Vagina (tissue), 2 donors: Measurements from ENCODE around the gene DNM3. TPM values are rescaled to one million over a fixed set of nuclear protein-coding genes. Genes with fewer than 3 reads are reported as not detected.

Source experiments
- DNase-seq, 2 donors: peaks; one replicate each; pipeline ENCODE4 v3.0.0-alpha.2; 2017; ENCODE audit errors: extremely low spot score in 2 of 2
- H3K27ac ChIP-seq: fragments of 200-600 bp; sonication (generic); one replicate; pipeline ENCODE4 v1.5.1; 2019
- H3K27me3 ChIP-seq: fragments of 200-600 bp; sonication (generic); one replicate; pipeline ENCODE4 v1.5.1; 2019
- H3K36me3 ChIP-seq, 2 donors: fragments of 200-600 bp; sonication (generic); one replicate each; pipeline ENCODE4 v1.5.1; 2017 to 2019
- H3K4me1 ChIP-seq: fragments of 200-600 bp; sonication (generic); one replicate; pipeline ENCODE4 v1.5.1; 2019
- H3K4me3 ChIP-seq, 2 donors: fragments of 200-600 bp; sonication (generic); 1 replicate in 1 of 2; 2 replicates in 1 of 2; pipeline ENCODE4 v1.5.1; 2016 to 2019
- H3K9me3 ChIP-seq: fragments of 200-600 bp; sonication (generic); one replicate; pipeline ENCODE4 v1.5.1; 2019
- CTCF ChIP-seq, 3 experiments: fragments of 450-650 bp in 2 of 3; fragments of 200-600 bp in 1 of 3; sonication (generic) in 1 of 3; IDR thresholded peaks; one replicate each; pipeline ENCODE4 v1.5.1; 2017 to 2019; ENCODE audit warnings: antibody characterized with exemption in 3 of 3, mild to moderate bottlenecking in 2 of 3, moderate library complexity in 2 of 3
- POLR2A ChIP-seq, 2 donors: fragments of 450-650 bp; IDR thresholded peaks; one replicate each; pipeline ENCODE4 v1.6.1; 2017; ENCODE audit warnings: antibody characterized with exemption in 2 of 2, mild to moderate bottlenecking in 2 of 2, moderate library complexity in 2 of 2
- POLR2AphosphoS5 ChIP-seq, 2 donors: sonication (generic); formaldehyde crosslinking; IDR thresholded peaks; one replicate each; pipeline ENCODE4 v1.9.0; 2017; ENCODE audit warnings: antibody characterized with exemption in 2 of 2, mild to moderate bottlenecking in 2 of 2, low read depth in 1 of 2; ENCODE audit not compliant: insufficient read depth in 1 of 2
- intact Hi-C: fragments of 100-400 bp; cut with DNase I; formaldehyde crosslinking; loops from one replicate; pipeline ENCODE4 v1.15.1; 2023
- total RNA-seq: library from RNA; depleted of rRNA; stranded (reverse); fragments of >200 nt; gene quantifications from one replicate; pipeline ENCODE4 v1.2.3, GENCODE V29; 2016

The DNM3 gene
- total RNA-seq, 1 donor from 2014 or later, result 15.5 TPM

GRCh38 chr1:171805395-171806115, 35.7 kb upstream of the DNM3 start:
- Histone ChIP-seq H3K9me3 (no peaks in the 10 kb centered on the region), H3K4me3 (no peak overlapping the region), H3K27me3 (no peaks in the 10 kb centered on the region), H3K27ac (no peak overlapping the region), H3K36me3 (no peaks in the 10 kb centered on the region), H3K4me1 (peaks cover 10% of the 10 kb centered on the region)
- TF ChIP-seq CTCF (IDR thresholded peaks at IDR 0.05) (no peak), POLR2A (IDR thresholded peaks at IDR 0.05) (no peak), POLR2AphosphoS5 (IDR thresholded peaks at IDR 0.05; ENCODE audit: insufficient read depth in 1 of 2, low read depth in 1 of 2) (no peak)
- intact Hi-C loops, result no loop called here
- no peak for DNase-seq

- Histone ChIP-seq H3K27me3 (no peaks in the 10 kb centered on the region), H3K9me3 (no peaks in the 10 kb centered on the region), H3K4me1 (peaks cover 5% of the 10 kb centered on the region), H3K36me3 (no peaks in the 10 kb centered on the region), H3K27ac (no peak overlapping the region), H3K4me3 (no peak overlapping the region)
- intact Hi-C loops, result no loop called here
- TF ChIP-seq CTCF (IDR thresholded peaks at IDR 0.05) (no peak), POLR2A (IDR thresholded peaks at IDR 0.05) (no peak), POLR2AphosphoS5 (IDR thresholded peaks at IDR 0.05; ENCODE audit: insufficient read depth in 1 of 2, low read depth in 1 of 2) (no peak)
- no peak for DNase-seq
Observed at GRCh38 chr1:171807556-171807955, 33.7 kb upstream of the DNM3 start.

GRCh38 chr1:171809834-171810233, 31.5 kb upstream of the DNM3 start:
- no peak overlapping the region for H3K4me3 ChIP-seq
- TF ChIP-seq POLR2AphosphoS5 (IDR thresholded peaks at IDR 0.05; ENCODE audit: insufficient read depth in 1 of 2, low read depth in 1 of 2) (no peak), POLR2A (IDR thresholded peaks at IDR 0.05) (no peak), CTCF (IDR thresholded peaks at IDR 0.05) (no peak)
- no peaks in the 10 kb centered on the region for H3K27me3 ChIP-seq
- intact Hi-C loops, result no loop called here
- no peaks in the 10 kb centered on the region for H3K9me3 ChIP-seq
- no peak overlapping the region for H3K27ac ChIP-seq
- H3K36me3 ChIP-seq, result no peaks in the 10 kb centered on the region
- peaks cover 5% of the 10 kb centered on the region for H3K4me1 ChIP-seq
- no peak for DNase-seq

- Histone ChIP-seq H3K27ac (no peak overlapping the region), H3K4me1 (no peaks in the 10 kb centered on the region), H3K9me3 (no peaks in the 10 kb centered on the region), H3K36me3 (no peaks in the 10 kb centered on the region), H3K27me3 (no peaks in the 10 kb centered on the region), H3K4me3 (no peak overlapping the region)
- DNase-seq, result no peak
- intact Hi-C loops, result no loop called here
- TF ChIP-seq POLR2A (IDR thresholded peaks at IDR 0.05), result no peak
Observed at GRCh38 chr1:171811672-171812071, 29.6 kb upstream of the DNM3 start.

GRCh38 chr1:171814692-171815091, 26.6 kb upstream of the DNM3 start:
- TF ChIP-seq CTCF (IDR thresholded peaks at IDR 0.05) (no peak), POLR2AphosphoS5 (IDR thresholded peaks at IDR 0.05; ENCODE audit: insufficient read depth in 1 of 2, low read depth in 1 of 2) (no peak), POLR2A (IDR thresholded peaks at IDR 0.05) (no peak)
- Histone ChIP-seq H3K27ac (no peak overlapping the region), H3K9me3 (no peaks in the 10 kb centered on the region), H3K4me3 (no peak overlapping the region), H3K27me3 (no peaks in the 10 kb centered on the region), H3K4me1 (peaks cover 8% of the 10 kb centered on the region), H3K36me3 (no peaks in the 10 kb centered on the region)
- DNase-seq, result no peak
- intact Hi-C loops, result no loop called here
